IMR-90 (cell line): ENCODE measurements around the gene UPB1. TPM values are rescaled to one million over a fixed set of nuclear protein-coding genes. Genes with fewer than 3 reads are reported as not detected.

Source experiments
- ATAC-seq: fragments of 200-7000 bp; cut with Tn5 transposase; 2 replicates; pipeline ENCODE4 v1.9.1; 2020; ENCODE audit warnings: low read depth, mild to moderate bottlenecking, moderate library complexity
- BruUV-seq: library from RNA; stranded (reverse); fragments of 400-500 nt; replicated peaks from 2 replicates; lab custom pipeline; 2021; lab: Mats Ljungman, UMichigan
- CTCF ChIA-PET: fragments of 300-600 bp; formaldehyde crosslinking; extraction: SDS; loops from one replicate; lab custom pipeline; 2021; ENCODE audit warnings: antibody characterized with exemption; lab: Yijun Ruan, JAX
- POLR2A ChIA-PET: fragments of 300-600 bp; sonication (Branson Sonifier 250); formaldehyde crosslinking; loops from one replicate; lab custom pipeline; 2022; ENCODE audit warnings: antibody characterized with exemption; ENCODE audit not compliant: unreplicated experiment; lab: Charles Lee
- DNase-seq: peaks from one replicate; pipeline ENCODE4 v3.0.0; 2013
- H2AFZ ChIP-seq: replicated peaks from 2 replicates; pipeline ENCODE3; 2013; ENCODE audit warnings: low read length, mild to moderate bottlenecking; ENCODE audit not compliant: poor library complexity
- H2AK5ac ChIP-seq: 2 replicates; pipeline ENCODE4 v1.6.1; 2013; ENCODE audit warnings: low read depth, low read length, inconsistent platforms
- H2AK9ac ChIP-seq: replicated peaks from 2 replicates; pipeline ENCODE3; 2013; ENCODE audit warnings: mild to moderate bottlenecking, low read depth, low read length, moderate library complexity; ENCODE audit not compliant: poor library complexity
- H2BK120ac ChIP-seq: 2 replicates; pipeline ENCODE4 v1.6.1; 2013; ENCODE audit warnings: low read depth, low read length, inconsistent platforms
- H2BK15ac ChIP-seq: 3 replicates; pipeline ENCODE4 v1.6.1; 2013; ENCODE audit warnings: low read depth, low read length, inconsistent platforms
- H2BK20ac ChIP-seq: 2 replicates; pipeline ENCODE4 v1.6.1; 2013; ENCODE audit warnings: low read depth, mild to moderate bottlenecking, inconsistent platforms, low read length, moderate library complexity
- H2BK5ac ChIP-seq: 2 replicates; pipeline ENCODE4 v1.6.1; 2013; ENCODE audit warnings: mild to moderate bottlenecking, low read depth, low read length, inconsistent platforms; ENCODE audit not compliant: poor library complexity, severe bottlenecking
- H3K14ac ChIP-seq: replicated peaks from 2 replicates; pipeline ENCODE4 v1.6.1; 2013; ENCODE audit warnings: low read depth, low read length, inconsistent platforms
- H3K18ac ChIP-seq: 2 replicates; pipeline ENCODE4 v1.6.1; 2013; ENCODE audit warnings: low read depth, low read length, control low read depth
- H3K23ac ChIP-seq: 2 replicates; pipeline ENCODE4 v1.6.1; 2013; ENCODE audit warnings: low read depth, low read length, inconsistent platforms
- H3K27ac ChIP-seq: 2 replicates; pipeline ENCODE4 v1.5.1; 2013; ENCODE audit warnings: mild to moderate bottlenecking, control low read depth, low read length; ENCODE audit not compliant: insufficient read depth
- H3K27me3 ChIP-seq: 2 replicates; pipeline ENCODE4 v1.6.1; 2013; ENCODE audit warnings: low read length; ENCODE audit not compliant: control insufficient read depth, insufficient read depth
- H3K36me3 ChIP-seq: 2 replicates; pipeline ENCODE4 v1.6.1; 2013; ENCODE audit warnings: low read length, mixed read lengths; ENCODE audit not compliant: control insufficient read depth, insufficient read depth
- H3K4ac ChIP-seq: 2 replicates; pipeline ENCODE4 v1.6.1; 2013; ENCODE audit warnings: low read depth, low read length, inconsistent platforms
- H3K4me1 ChIP-seq: 2 replicates; pipeline ENCODE4 v1.6.1; 2013; ENCODE audit warnings: low read length, mixed read lengths; ENCODE audit not compliant: control insufficient read depth, insufficient read depth
- H3K4me2 ChIP-seq: 2 replicates; pipeline ENCODE4 v1.6.1; 2013; ENCODE audit warnings: low read depth, mild to moderate bottlenecking, control low read depth, low read length, moderate library complexity
- H3K4me3 ChIP-seq: 2 replicates; pipeline ENCODE4 v1.5.1; 2013; ENCODE audit warnings: low read depth, mild to moderate bottlenecking, control low read depth, low read length, moderate library complexity; ENCODE audit not compliant: insufficient read depth
- H3K56ac ChIP-seq: 2 replicates; pipeline ENCODE4 v1.6.1; 2013; ENCODE audit warnings: low read length, inconsistent platforms; ENCODE audit not compliant: insufficient read depth; ENCODE audit errors: extremely low read depth
- H3K79me1 ChIP-seq, 2 experiments: 2 replicates each; pipeline ENCODE4 v1.6.1; 2013; ENCODE audit warnings: low read length in 2 of 2, inconsistent platforms in 1 of 2, low read depth in 1 of 2
- H3K9ac ChIP-seq: 2 replicates; pipeline ENCODE4 v1.6.1; 2013; ENCODE audit warnings: low read depth, low read length, control low read depth
- H3K9me1 ChIP-seq: 2 replicates; pipeline ENCODE4 v1.6.1; 2013; ENCODE audit warnings: low read length, inconsistent platforms; ENCODE audit not compliant: insufficient read depth
- H3K9me3 ChIP-seq: 2 replicates; pipeline ENCODE4 v1.6.1; 2013; ENCODE audit warnings: low read length; ENCODE audit not compliant: control insufficient read depth, insufficient read depth
- H4K20me1 ChIP-seq: 2 replicates; pipeline ENCODE4 v1.6.1; 2013; ENCODE audit warnings: low read length, inconsistent platforms; ENCODE audit not compliant: insufficient read depth
- H4K5ac ChIP-seq: 2 replicates; pipeline ENCODE4 v1.6.1; 2013; ENCODE audit warnings: mild to moderate bottlenecking, low read depth, low read length, control low read depth
- H4K8ac ChIP-seq, 2 experiments: 2 replicates each; pipeline ENCODE4 v1.6.1; 2013; ENCODE audit warnings: low read depth in 2 of 2, low read length in 2 of 2, control low read depth in 1 of 2, inconsistent platforms in 1 of 2
- H4K91ac ChIP-seq: 2 replicates; pipeline ENCODE4 v1.6.1; 2013; ENCODE audit warnings: low read depth, low read length, inconsistent platforms; ENCODE audit not compliant: insufficient read depth
- BHLHE40 ChIP-seq: fragments of 150-350 bp; IDR thresholded peaks from 2 replicates; pipeline ENCODE4 v1.6.1; 2016; ENCODE audit warnings: mild to moderate bottlenecking, low read depth, low read length
- CEBPB ChIP-seq: IDR thresholded peaks from 2 replicates; pipeline ENCODE4 v1.6.1; 2012; ENCODE audit warnings: low read depth, low read length, improper control_type of control experiment
- CHD1 ChIP-seq: IDR thresholded peaks from 2 replicates; pipeline ENCODE4 v1.6.1; 2012; ENCODE audit warnings: low read depth, low read length, improper control_type of control experiment
- CTCF ChIP-seq: conservative IDR thresholded peaks from 2 replicates; pipeline ENCODE4 v1.5.1; 2012; ENCODE audit warnings: mild to moderate bottlenecking, low read depth, low read length, improper control_type of control experiment
- ELK1 ChIP-seq: fragments of 150-350 bp; IDR thresholded peaks from 2 replicates; pipeline ENCODE4 v1.6.1; 2016; ENCODE audit warnings: low read depth, mild to moderate bottlenecking, low read length, moderate library complexity, borderline replicate concordance
- FOS ChIP-seq: fragments of 150-350 bp; IDR thresholded peaks from 2 replicates; pipeline ENCODE4 v1.6.1; 2016; ENCODE audit warnings: low read depth, low read length
- MAFK ChIP-seq: IDR thresholded peaks from 2 replicates; pipeline ENCODE4 v1.6.1; 2012; ENCODE audit warnings: low read depth, low read length, improper control_type of control experiment
- MAZ ChIP-seq: IDR thresholded peaks from 2 replicates; pipeline ENCODE4 v1.6.1; 2012; ENCODE audit warnings: low read depth, mild to moderate bottlenecking, low read length, improper control_type of control experiment, moderate library complexity, borderline replicate concordance
- MXI1 ChIP-seq: IDR thresholded peaks from 2 replicates; pipeline ENCODE4 v1.6.1; 2012; ENCODE audit warnings: low read depth, mild to moderate bottlenecking, low read length, moderate library complexity, borderline replicate concordance
- NFE2L2 ChIP-seq: fragments of 150-350 bp; IDR thresholded peaks from 2 replicates; pipeline ENCODE4 v1.6.1; 2016; ENCODE audit warnings: low read depth, mild to moderate bottlenecking, low read length
- POLR2A ChIP-seq: IDR thresholded peaks from 2 replicates; pipeline ENCODE4 v1.6.1; 2012; ENCODE audit warnings: mild to moderate bottlenecking, low read depth, low read length
- RAD21 ChIP-seq: IDR thresholded peaks from 2 replicates; pipeline ENCODE4 v1.6.1; 2012; ENCODE audit warnings: low read length, improper control_type of control experiment
- RCOR1 ChIP-seq: IDR thresholded peaks from 2 replicates; pipeline ENCODE4 v1.6.1; 2012; ENCODE audit warnings: mild to moderate bottlenecking, low read length, improper control_type of control experiment; ENCODE audit not compliant: insufficient replicate concordance
- RFX5 ChIP-seq: IDR thresholded peaks from 2 replicates; pipeline ENCODE4 v1.8.0; 2012; ENCODE audit warnings: low read depth, mild to moderate bottlenecking, low read length, moderate library complexity
- SMC3 ChIP-seq: fragments of 150-350 bp; IDR thresholded peaks from 2 replicates; pipeline ENCODE4 v1.6.1; 2016; ENCODE audit warnings: low read depth, mild to moderate bottlenecking, antibody characterized with exemption, low read length, moderate library complexity
- USF2 ChIP-seq: fragments of 150-350 bp; IDR thresholded peaks from 2 replicates; pipeline ENCODE4 v1.6.1; 2017; ENCODE audit warnings: mild to moderate bottlenecking, antibody characterized with exemption, low read length, low read depth
- WGBS, 2 experiments: methylation state at CpG; one replicate each; pipeline versions ENCODE4 v1.1.5 to v1.1.7; 2013; ENCODE audit warnings: missing lambda C conversion rate in 2 of 2; ENCODE audit not compliant: insufficient read length in 1 of 2; ENCODE audit errors: extremely low coverage in 2 of 2; 5-methylcytosine and 5-hydroxymethylcytosine counted together
- dilution Hi-C: fragments of 300-500 bp; cut with HindIII; formaldehyde crosslinking; loops from one replicate; pipeline ENCODE4 v1.14.3; 2018; ENCODE audit warnings: low sequenced_read_pairs; ENCODE audit not compliant: unreplicated experiment
- in situ Hi-C: fragments of 300-500 bp; cut with MboI; formaldehyde crosslinking; loops from 3 replicates; pipeline ENCODE4 v1.14.3; 2019; ENCODE audit warnings: low sequenced_read_pairs, inconsistent platforms, mixed read lengths
- intact Hi-C: fragments of 100-400 bp; cut with micrococcal nuclease; formaldehyde crosslinking; loops from 2 replicates; pipeline ENCODE4 v1.10.0; 2022
- polyA plus RNA-seq, 3 experiments: library from polyadenylated mRNA; depleted of rRNA; stranded (reverse); fragments of >200 nt; gene quantifications; 2 replicates each; pipeline ENCODE4 v1.2.3, GENCODE V29; 2012; ENCODE audit warnings: low replicate concordance in 1 of 3
- total RNA-seq: library from RNA; depleted of rRNA; stranded (reverse); fragments of >200 nt; gene quantifications from 2 replicates; pipeline ENCODE4 v1.2.3, GENCODE V29; 2012

UPB1 gene
- total and polyA plus RNA-seq, 2 of the 4 experiments (the other 2 are of a cell fraction): under 0.01 to 0.02 TPM

DNA sequence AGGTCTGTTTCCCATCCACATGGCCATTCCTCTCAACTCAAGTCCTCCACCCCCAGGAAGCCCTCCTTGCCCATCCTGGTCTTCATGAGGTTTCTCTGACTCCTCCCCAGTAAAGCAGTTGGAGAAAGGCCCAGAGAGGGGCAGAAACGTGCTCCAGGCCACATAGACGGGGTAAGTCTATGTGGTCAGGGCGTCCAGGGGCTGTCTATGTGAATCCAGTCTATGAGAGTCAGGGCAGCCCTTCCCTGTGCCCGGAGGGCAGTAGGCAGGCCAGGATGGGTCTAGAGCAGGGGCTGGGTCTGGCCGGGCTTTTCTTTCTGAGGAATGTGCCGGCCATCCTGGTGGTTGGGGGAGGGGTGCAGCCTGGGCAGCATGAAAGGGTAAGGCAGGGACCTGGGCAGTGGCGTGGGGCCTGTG is 48.1 kb downstream of the UPB1 start:
- CTCF ChIA-PET: no interaction called here
- no peak overlapping the region for H2AFZ ChIP-seq
- peaks cover 2% of the 10 kb centered on the region; the same call in 1 of the 2 replicates for H3K4me1 ChIP-seq
- no peak overlapping the region for H2BK15ac ChIP-seq
- 100% methylated on average over 2 of the region's 7 CpGs; no CpG with 5 or more reads in 1 of the 2 experiments for WGBS, 2 experiments
- peaks cover 65% of the 10 kb centered on the region for H3K36me3 ChIP-seq
- no peak overlapping the region for H2BK5ac ChIP-seq
- dilution Hi-C loops (no loop called here), intact Hi-C loops (no loop called here), in situ Hi-C loops (no loop called here)
- no peak overlapping the region for H2BK20ac ChIP-seq
- H2BK120ac ChIP-seq: no peak overlapping the region
- DNase-seq (no peak), ATAC-seq (no peak)
- H2AK5ac ChIP-seq: no peak overlapping the region
- no TSS peak for BruUV-seq
- no peak overlapping the region for H4K5ac ChIP-seq
- no peak overlapping the region for H4K91ac ChIP-seq
- peaks cover 6 to 44% of the 10 kb centered on the region in 2 experiments; a peak in 3 of 4 replicates for H3K79me1 ChIP-seq
- H3K27me3 ChIP-seq: no peaks in the 10 kb centered on the region
- no peak overlapping the region for H3K14ac ChIP-seq
- H3K4me2 ChIP-seq: no peak overlapping the region
- peaks cover 6% of the 10 kb centered on the region; the same call in 1 of the 2 replicates for H3K9me1 ChIP-seq
- no peak overlapping the region for H4K8ac ChIP-seq
- no peak overlapping the region for H3K23ac ChIP-seq
- H3K18ac ChIP-seq: no peak overlapping the region
- no peak overlapping the region for H3K27ac ChIP-seq
- no peak overlapping the region for H2AK9ac ChIP-seq
- POLR2A ChIA-PET: no interaction called here
- H3K4ac ChIP-seq: no peak overlapping the region
- no peak overlapping the region for H3K4me3 ChIP-seq
- TF ChIP-seq RAD21 (no peak), MAFK (no peak), CEBPB (no peak), MXI1 (no peak), NFE2L2 (no peak), FOS (no peak), CHD1 (no peak), RFX5 (no peak), USF2 (no peak), RCOR1 (no peak), CTCF (no peak), MAZ (no peak), ELK1 (no peak), SMC3 (no peak), POLR2A (no peak), BHLHE40 (no peak)
- H3K56ac ChIP-seq: no peak overlapping the region
- H3K9ac ChIP-seq: no peak overlapping the region
- no peaks in the 10 kb centered on the region for H3K9me3 ChIP-seq
- peaks cover 12% of the 10 kb centered on the region; the same call in 1 of the 2 replicates for H4K20me1 ChIP-seq
